Sigmoid colon (tissue), 4 donors: ENCODE results near the gene FUT9.

Source experiments
- EP300 ChIP-seq, 4 donors: sonication (generic); formaldehyde crosslinking; IDR thresholded peaks; one replicate each; pipeline ENCODE4 v1.6.1; 2017; ENCODE audit warnings: antibody characterized with exemption in 4 of 4
- POLR2A ChIP-seq, 2 donors: fragments of 450-650 bp; IDR thresholded peaks; one replicate each; pipeline ENCODE4 v1.6.1; 2016; ENCODE audit warnings: antibody characterized with exemption in 2 of 2, mild to moderate bottlenecking in 2 of 2, moderate library complexity in 2 of 2
- POLR2AphosphoS5 ChIP-seq, 4 donors: sonication (generic); formaldehyde crosslinking; IDR thresholded peaks; one replicate each; pipeline ENCODE4 v1.6.1; 2017; ENCODE audit warnings: antibody characterized with exemption in 4 of 4
- TF ChIP-seq, protein P1 (sequence below), 4 experiments: fragments of 450-650 bp in 3 of 4; fragments of 200-600 bp in 1 of 4; IDR thresholded peaks; one replicate each; pipeline ENCODE4 v1.5.1; 2016 to 2019; ENCODE audit warnings: antibody characterized with exemption in 4 of 4, mild to moderate bottlenecking in 3 of 4, moderate library complexity in 2 of 4

DNA sequence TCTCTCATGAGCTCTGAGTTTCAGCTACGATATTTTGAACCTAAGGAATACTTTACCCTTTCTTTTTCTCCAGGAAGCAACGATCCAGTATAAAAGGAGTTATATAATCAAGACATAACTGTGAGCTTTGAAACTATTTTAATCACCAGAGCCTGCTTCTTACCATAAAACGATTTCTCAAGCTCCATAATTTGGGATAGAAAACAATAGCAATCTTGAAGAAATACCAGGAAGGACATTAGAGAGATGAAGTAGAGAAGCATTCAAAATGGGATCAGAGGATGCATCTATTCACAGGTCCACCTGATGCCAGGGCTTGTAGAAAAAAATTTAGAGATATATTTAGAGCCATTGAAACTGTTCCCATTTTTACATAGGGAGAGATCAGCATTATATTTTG, 135.9 kb downstream of the FUT9 start:
- TF ChIP-seq, protein P1, sequence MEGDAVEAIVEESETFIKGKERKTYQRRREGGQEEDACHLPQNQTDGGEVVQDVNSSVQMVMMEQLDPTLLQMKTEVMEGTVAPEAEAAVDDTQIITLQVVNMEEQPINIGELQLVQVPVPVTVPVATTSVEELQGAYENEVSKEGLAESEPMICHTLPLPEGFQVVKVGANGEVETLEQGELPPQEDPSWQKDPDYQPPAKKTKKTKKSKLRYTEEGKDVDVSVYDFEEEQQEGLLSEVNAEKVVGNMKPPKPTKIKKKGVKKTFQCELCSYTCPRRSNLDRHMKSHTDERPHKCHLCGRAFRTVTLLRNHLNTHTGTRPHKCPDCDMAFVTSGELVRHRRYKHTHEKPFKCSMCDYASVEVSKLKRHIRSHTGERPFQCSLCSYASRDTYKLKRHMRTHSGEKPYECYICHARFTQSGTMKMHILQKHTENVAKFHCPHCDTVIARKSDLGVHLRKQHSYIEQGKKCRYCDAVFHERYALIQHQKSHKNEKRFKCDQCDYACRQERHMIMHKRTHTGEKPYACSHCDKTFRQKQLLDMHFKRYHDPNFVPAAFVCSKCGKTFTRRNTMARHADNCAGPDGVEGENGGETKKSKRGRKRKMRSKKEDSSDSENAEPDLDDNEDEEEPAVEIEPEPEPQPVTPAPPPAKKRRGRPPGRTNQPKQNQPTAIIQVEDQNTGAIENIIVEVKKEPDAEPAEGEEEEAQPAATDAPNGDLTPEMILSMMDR (IDR thresholded peaks at IDR 0.05): no peak
- TF ChIP-seq POLR2A (IDR thresholded peaks at IDR 0.05): no peak
- TF ChIP-seq POLR2AphosphoS5 (IDR thresholded peaks at IDR 0.05): no peak
- TF ChIP-seq EP300 (IDR thresholded peaks at IDR 0.05): no peak
